ENCODE measurements around the gene LYRM1.

The LYRM1 gene

DNA sequence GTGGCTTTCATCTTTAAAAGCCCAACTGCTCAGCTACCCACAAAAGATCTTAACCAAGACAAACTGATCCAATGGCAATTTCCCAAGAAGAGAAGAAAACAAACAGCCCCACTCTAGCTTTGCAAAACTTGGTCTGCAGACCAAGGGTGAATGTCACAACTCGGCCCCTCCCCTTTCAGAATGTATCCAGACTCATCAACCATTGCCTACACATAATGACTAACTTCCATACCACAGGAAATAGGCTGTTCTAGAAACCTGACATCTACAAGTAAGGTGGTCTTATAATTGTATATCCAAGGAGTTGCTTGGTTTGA lies 16.4 kb upstream of the LYRM1 start:
- no peak overlapping the region for H3K27ac ChIP-seq (ENCODE audit: low read length)
- no peaks in the 10 kb centered on the region; the same call in none of the 2 replicates for H3K79me2 ChIP-seq (ENCODE audit: low read length)
- TF ChIP-seq EZH2phosphoT487 (IDR thresholded peaks at IDR 0.05; ENCODE audit: low read length), result no peak
- no peak for TF ChIP-seq EZH2 (optimal IDR thresholded peaks at IDR 0.05; ENCODE audit: low read depth, low read length)
- TF ChIP-seq, protein P1, sequence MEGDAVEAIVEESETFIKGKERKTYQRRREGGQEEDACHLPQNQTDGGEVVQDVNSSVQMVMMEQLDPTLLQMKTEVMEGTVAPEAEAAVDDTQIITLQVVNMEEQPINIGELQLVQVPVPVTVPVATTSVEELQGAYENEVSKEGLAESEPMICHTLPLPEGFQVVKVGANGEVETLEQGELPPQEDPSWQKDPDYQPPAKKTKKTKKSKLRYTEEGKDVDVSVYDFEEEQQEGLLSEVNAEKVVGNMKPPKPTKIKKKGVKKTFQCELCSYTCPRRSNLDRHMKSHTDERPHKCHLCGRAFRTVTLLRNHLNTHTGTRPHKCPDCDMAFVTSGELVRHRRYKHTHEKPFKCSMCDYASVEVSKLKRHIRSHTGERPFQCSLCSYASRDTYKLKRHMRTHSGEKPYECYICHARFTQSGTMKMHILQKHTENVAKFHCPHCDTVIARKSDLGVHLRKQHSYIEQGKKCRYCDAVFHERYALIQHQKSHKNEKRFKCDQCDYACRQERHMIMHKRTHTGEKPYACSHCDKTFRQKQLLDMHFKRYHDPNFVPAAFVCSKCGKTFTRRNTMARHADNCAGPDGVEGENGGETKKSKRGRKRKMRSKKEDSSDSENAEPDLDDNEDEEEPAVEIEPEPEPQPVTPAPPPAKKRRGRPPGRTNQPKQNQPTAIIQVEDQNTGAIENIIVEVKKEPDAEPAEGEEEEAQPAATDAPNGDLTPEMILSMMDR (IDR thresholded peaks at IDR 0.05; ENCODE audit: low read length), result no peak
- H3K36me3 ChIP-seq (replicated peaks; ENCODE audit: insufficient read depth, low read length), result no peaks in the 10 kb centered on the region
- H3K9ac ChIP-seq (ENCODE audit: low read length), result no peak overlapping the region
- no peak for DNase-seq
- H3K4me2 ChIP-seq (ENCODE audit: low read depth, low read length), result no peak overlapping the region
- H2AFZ ChIP-seq (ENCODE audit: low read length), result no peak overlapping the region
- H3K9me2 ChIP-seq (replicated peaks; ENCODE audit: insufficient read depth, low read length), result no peaks in the 10 kb centered on the region
- H3F3A ChIP-seq (ENCODE audit: insufficient read depth, low read length), result no peaks in the 10 kb centered on the region
- H3K4me3 ChIP-seq (ENCODE audit: low read length), result no peak overlapping the region
- no peaks in the 10 kb centered on the region for H3K9me3 ChIP-seq (replicated peaks; ENCODE audit: insufficient read depth, low read length)
- no peaks in the 10 kb centered on the region for H4K20me1 ChIP-seq (ENCODE audit: insufficient read depth, low read length)
- no peaks in the 10 kb centered on the region for H3K4me1 ChIP-seq (ENCODE audit: low read length)
- no peaks in the 10 kb centered on the region for H3K27me3 ChIP-seq (replicated peaks; ENCODE audit: insufficient read depth, low read length)

DNA sequence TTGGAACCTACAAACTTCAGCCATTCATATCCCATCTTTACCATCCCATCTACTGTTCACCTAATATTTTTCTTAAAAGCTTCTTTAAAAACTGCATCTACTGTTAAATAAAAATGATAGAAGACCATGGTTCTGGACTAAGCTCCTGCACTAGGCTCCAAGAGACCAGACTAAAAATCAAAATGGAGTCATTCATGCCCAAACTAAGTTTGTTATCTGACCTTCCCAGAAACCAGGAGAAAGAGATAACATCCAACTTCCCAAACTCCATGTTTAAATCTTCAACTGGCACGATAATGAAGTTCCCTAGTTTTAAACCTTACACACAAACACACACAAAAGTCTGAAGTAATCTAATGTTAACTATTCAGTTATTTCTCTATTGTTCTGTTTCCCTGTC lies 14.3 kb upstream of the LYRM1 start:
- no peaks in the 10 kb centered on the region; the same call in 1 of the 2 replicates for H3K79me2 ChIP-seq (ENCODE audit: low read length)
- TF ChIP-seq, protein P1 (IDR thresholded peaks at IDR 0.05; ENCODE audit: low read length), result no peak
- TF ChIP-seq EZH2phosphoT487 (IDR thresholded peaks at IDR 0.05; ENCODE audit: low read length), result no peak
- TF ChIP-seq EZH2 (optimal IDR thresholded peaks at IDR 0.05; ENCODE audit: low read depth, low read length), result no peak
- no peaks in the 10 kb centered on the region for H4K20me1 ChIP-seq (ENCODE audit: insufficient read depth, low read length)
- no peaks in the 10 kb centered on the region for H3F3A ChIP-seq (ENCODE audit: insufficient read depth, low read length)
- no peak overlapping the region for H3K9ac ChIP-seq (ENCODE audit: low read length)
- H3K9me2 ChIP-seq (replicated peaks; ENCODE audit: insufficient read depth, low read length), result no peaks in the 10 kb centered on the region
- no peaks in the 10 kb centered on the region for H3K9me3 ChIP-seq (replicated peaks; ENCODE audit: insufficient read depth, low read length)
- no peak overlapping the region for H3K4me2 ChIP-seq (ENCODE audit: low read depth, low read length)
- H3K27ac ChIP-seq (ENCODE audit: low read length), result no peak overlapping the region
- DNase-seq, result no peak
- H2AFZ ChIP-seq (ENCODE audit: low read length), result no peak overlapping the region
- H3K4me3 ChIP-seq (ENCODE audit: low read length), result no peak overlapping the region
- no peaks in the 10 kb centered on the region for H3K27me3 ChIP-seq (replicated peaks; ENCODE audit: insufficient read depth, low read length)
- H3K36me3 ChIP-seq (replicated peaks; ENCODE audit: insufficient read depth, low read length), result no peaks in the 10 kb centered on the region
- no peaks in the 10 kb centered on the region for H3K4me1 ChIP-seq (ENCODE audit: low read length)

DNA sequence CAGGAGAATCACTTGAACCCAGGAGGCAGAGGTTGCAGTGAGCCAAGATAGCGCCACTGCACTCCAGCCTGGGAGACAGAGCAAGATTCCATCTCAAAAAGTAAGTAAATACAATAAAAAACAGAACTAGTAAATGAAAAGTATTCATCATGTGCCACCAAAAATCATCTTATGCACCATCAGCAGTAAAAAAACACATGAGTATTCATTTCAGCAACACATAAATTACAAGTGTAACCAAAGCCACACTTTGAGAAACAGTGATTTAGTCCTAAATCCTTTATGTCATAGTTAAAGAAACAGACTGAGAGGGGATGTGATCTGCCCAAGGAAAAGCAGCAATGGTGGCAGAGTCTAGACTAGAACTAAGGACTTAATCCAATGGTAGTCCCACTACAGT lies 13.4 kb upstream of the LYRM1 start:
- DNase-seq, result no peak
- Histone ChIP-seq H3K9me3 (replicated peaks; ENCODE audit: insufficient read depth, low read length) (no peaks in the 10 kb centered on the region), H3F3A (ENCODE audit: insufficient read depth, low read length) (no peaks in the 10 kb centered on the region), H3K27ac (ENCODE audit: low read length) (no peak overlapping the region), H3K9me2 (replicated peaks; ENCODE audit: insufficient read depth, low read length) (no peaks in the 10 kb centered on the region), H3K9ac (ENCODE audit: low read length) (no peak overlapping the region), H3K79me2 (ENCODE audit: low read length) (no peaks in the 10 kb centered on the region; the same call in 1 of the 2 replicates), H3K36me3 (replicated peaks; ENCODE audit: insufficient read depth, low read length) (no peaks in the 10 kb centered on the region), H4K20me1 (ENCODE audit: insufficient read depth, low read length) (no peaks in the 10 kb centered on the region), H2AFZ (ENCODE audit: low read length) (no peak overlapping the region), H3K4me3 (ENCODE audit: low read length) (no peak overlapping the region), H3K4me2 (ENCODE audit: low read depth, low read length) (no peak overlapping the region), H3K27me3 (replicated peaks; ENCODE audit: insufficient read depth, low read length) (no peaks in the 10 kb centered on the region), H3K4me1 (ENCODE audit: low read length) (no peaks in the 10 kb centered on the region)
- TF ChIP-seq EZH2 (optimal IDR thresholded peaks at IDR 0.05; ENCODE audit: low read depth, low read length) (no peak), EZH2phosphoT487 (IDR thresholded peaks at IDR 0.05; ENCODE audit: low read length) (no peak)
- TF ChIP-seq, protein P1 (IDR thresholded peaks at IDR 0.05; ENCODE audit: low read length), result no peak

All from MM.1S (cell line).